NCI-H128 (cell line): ENCODE data around the gene PBX1.
A peak's percentile ranks its signal among the peaks of the same experiment; 100 is the strongest.
"Not testable (repeated sequence)": the region's sequence is repeated elsewhere in the genome, so short reads cannot be mapped to it uniquely, and the experiment has no call there.

ENCODE experiments used
- DNase-seq: peaks from one replicate; lab custom pipeline; 2025; ENCODE audit not compliant: unreplicated experiment; lab: John Stamatoyannopoulos, UW

PBX1 gene

GRCh38 chr1:164589961-164590507 is 31.1 kb downstream of the PBX1 start:
- no peak for DNase-seq

- no peak for DNase-seq
Measured at GRCh38 chr1:164590592-164590991, 31.6 kb downstream of the PBX1 start.

GRCh38 chr1:164591858-164592257 is 32.9 kb downstream of the PBX1 start:
- no peak for DNase-seq

- DNase-seq, result no peak
Measured at GRCh38 chr1:164592634-164593033, 33.6 kb downstream of the PBX1 start.

GRCh38 chr1:164595212-164595611 is 36.2 kb downstream of the PBX1 start:
- DNase-seq, result no peak

GRCh38 chr1:164596172-164596571 is 37.2 kb downstream of the PBX1 start:
- no peak for DNase-seq

- no peak for DNase-seq
Measured at GRCh38 chr1:164598719-164599118, 39.7 kb downstream of the PBX1 start.

GRCh38 chr1:164599272-164599671 is 40.3 kb downstream of the PBX1 start:
- no peak for DNase-seq

GRCh38 chr1:164601399-164602100 is 42.6 kb downstream of the PBX1 start:
- no peak for DNase-seq

- DNase-seq, result peak; percentile 43
Measured at GRCh38 chr1:164602101-164602422, 43.1 kb downstream of the PBX1 start.

- no peak for DNase-seq
Measured at GRCh38 chr1:164602480-164603093, 43.6 kb downstream of the PBX1 start.

- not testable (repeated sequence) for DNase-seq
Measured at GRCh38 chr1:164603805-164604204, 44.8 kb downstream of the PBX1 start.

GRCh38 chr1:164604541-164604940 is 45.6 kb downstream of the PBX1 start:
- DNase-seq, result no peak

GRCh38 chr1:164605254-164606091 is 46.5 kb downstream of the PBX1 start:
- DNase-seq, result no peak

- no peak for DNase-seq
Measured at GRCh38 chr1:164607351-164607750, 48.4 kb downstream of the PBX1 start.

GRCh38 chr1:164608651-164609057 is 49.7 kb downstream of the PBX1 start:
- DNase-seq, result no peak

- no peak for DNase-seq
Measured at GRCh38 chr1:164609089-164609488, 50.1 kb downstream of the PBX1 start.

GRCh38 chr1:164610538-164611222 is 51.7 kb downstream of the PBX1 start:
- no peak for DNase-seq

GRCh38 chr1:164611754-164612642 is 53.0 kb downstream of the PBX1 start:
- peak; percentile 63 for DNase-seq

GRCh38 chr1:164613176-164613575 is 54.2 kb downstream of the PBX1 start:
- DNase-seq, result no peak
